Measurements from ENCODE around the gene OTUD7B.

DNA sequence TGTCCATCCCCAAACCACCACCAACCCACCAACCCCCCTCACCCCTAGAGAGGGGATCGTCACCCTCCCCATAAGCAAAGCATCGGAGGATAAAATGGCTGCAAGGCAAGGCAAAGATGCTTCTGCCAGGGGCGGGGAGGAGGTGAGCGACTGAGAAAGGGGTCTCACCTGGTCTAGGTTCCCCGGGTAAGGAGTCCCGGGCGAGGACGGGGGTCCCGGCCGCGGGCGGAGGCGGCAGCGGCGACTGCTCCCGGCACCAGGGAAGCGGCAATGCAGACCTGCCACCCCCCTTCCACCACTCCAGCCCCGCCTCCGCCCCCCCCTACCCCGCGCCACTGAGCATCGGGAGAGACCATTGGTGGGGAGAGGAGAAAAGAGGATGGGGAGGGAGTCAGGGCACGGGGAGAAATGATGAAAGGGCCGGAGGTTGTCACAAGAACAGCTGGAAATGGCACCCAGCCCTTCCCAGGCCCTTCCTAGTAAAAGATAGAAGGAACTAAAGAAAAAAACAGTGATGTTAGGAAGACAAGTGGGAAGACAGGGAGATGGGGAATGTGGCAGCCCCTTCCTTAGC lies 92.9 kb downstream of the OTUD7B start, which contains the start of gene SV2A:
- TF ChIP-seq POLR2A (IDR thresholded peaks at IDR 0.05), result no peak
- TF ChIP-seq, protein P1, sequence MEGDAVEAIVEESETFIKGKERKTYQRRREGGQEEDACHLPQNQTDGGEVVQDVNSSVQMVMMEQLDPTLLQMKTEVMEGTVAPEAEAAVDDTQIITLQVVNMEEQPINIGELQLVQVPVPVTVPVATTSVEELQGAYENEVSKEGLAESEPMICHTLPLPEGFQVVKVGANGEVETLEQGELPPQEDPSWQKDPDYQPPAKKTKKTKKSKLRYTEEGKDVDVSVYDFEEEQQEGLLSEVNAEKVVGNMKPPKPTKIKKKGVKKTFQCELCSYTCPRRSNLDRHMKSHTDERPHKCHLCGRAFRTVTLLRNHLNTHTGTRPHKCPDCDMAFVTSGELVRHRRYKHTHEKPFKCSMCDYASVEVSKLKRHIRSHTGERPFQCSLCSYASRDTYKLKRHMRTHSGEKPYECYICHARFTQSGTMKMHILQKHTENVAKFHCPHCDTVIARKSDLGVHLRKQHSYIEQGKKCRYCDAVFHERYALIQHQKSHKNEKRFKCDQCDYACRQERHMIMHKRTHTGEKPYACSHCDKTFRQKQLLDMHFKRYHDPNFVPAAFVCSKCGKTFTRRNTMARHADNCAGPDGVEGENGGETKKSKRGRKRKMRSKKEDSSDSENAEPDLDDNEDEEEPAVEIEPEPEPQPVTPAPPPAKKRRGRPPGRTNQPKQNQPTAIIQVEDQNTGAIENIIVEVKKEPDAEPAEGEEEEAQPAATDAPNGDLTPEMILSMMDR (IDR thresholded peaks at IDR 0.05), result no peak

Data from sigmoid colon (tissue), 3 donors.